Stimulated activated CD4-positive, alpha-beta T cell treated with anti-CD3 and anti-CD28 coated beads, Interleukin-15, amount 100 ng/mL, for 1 hour (primary cell): ENCODE data around the gene NAP1L1.

ENCODE experiments used
- DNase-seq, 2 donors: peaks; one replicate each; pipeline ENCODE4 v3.0.0-alpha.2; 2020; ENCODE audit warnings: low read depth in 1 of 2, low spot score in 1 of 2

Gene NAP1L1

DNA sequence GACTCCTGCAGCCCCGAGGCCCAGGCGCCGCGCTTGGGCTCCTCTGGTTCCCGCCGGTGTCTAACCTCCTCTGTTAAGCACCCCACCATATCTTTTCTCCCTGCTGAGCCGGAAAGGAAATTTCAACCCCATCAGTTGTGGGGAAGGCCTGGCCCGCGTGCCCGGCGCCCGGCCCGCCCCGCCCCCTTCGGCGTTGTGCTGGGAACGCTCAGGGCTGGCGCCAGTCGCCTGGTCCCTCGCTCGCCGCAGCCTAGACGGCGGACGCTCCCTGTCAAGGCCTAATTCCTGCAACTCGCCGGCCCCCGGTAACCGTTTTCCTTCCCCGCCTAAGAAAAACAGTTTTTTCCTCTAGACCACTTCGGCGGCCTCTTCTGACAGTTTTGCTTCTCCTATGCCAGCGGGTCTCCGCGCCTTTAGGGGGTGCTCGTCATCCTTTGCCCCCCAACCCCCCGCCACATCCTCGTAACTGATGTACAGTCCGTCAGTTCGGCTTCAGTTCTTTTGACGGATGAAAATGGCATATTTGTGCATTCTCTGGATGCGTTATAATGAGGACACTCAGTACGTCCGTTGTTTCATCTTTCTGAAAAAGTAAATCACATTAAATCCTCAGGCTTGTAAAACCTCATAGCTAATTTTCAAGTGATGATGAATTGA is 506 bp upstream of the NAP1L1 start:
- DNase-seq, result no peak

DNA sequence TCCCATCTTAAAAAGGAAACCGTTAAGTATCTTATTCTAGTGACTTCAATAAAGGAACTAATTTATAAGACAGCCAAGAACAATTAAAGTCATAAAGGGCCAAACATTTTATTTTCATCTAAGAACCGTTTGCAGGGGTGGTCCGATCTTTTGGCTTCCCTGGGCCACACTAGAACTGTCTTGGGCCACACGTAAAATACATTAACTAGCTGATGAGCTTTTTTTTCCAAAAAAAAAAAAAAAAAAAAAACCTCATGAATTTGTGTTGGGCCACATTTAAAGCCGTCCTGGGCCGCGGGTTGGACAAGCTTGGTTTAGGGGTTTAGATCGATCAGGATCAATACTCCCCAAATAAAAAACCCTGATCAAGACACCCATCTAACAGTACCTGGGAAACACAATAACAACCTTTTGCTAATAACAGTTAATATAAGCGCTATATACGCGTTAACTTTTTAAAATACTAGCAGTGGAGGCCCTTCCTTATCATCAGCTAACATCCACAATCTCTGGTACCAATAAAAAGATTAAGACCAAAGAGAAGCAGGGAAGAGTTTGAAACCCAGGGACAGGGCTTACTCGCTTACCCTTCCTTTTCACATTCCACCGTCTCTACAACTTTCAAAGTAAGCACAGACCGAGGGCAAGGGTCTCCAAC is 1.1 kb downstream of the NAP1L1 start:
- no peak for DNase-seq

DNA sequence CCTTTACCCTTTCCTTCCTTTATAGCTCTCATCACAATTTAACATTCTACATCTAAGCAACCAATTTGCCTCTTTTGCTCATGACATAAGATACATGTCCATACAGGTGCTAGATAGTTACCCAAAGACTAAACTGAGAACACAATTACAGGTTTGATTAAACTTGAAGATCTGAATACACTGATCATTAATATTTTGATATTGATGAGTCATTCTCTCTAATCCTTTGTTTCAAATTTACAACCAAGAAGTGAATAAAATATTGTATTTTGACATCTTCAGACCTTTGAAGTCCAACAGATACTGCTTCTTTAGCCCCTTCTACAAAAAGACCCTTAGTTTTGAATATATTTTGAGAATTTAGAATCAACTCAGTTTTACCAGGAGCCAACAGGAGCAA is 2.6 kb downstream of the NAP1L1 start:
- no peak for DNase-seq

DNA sequence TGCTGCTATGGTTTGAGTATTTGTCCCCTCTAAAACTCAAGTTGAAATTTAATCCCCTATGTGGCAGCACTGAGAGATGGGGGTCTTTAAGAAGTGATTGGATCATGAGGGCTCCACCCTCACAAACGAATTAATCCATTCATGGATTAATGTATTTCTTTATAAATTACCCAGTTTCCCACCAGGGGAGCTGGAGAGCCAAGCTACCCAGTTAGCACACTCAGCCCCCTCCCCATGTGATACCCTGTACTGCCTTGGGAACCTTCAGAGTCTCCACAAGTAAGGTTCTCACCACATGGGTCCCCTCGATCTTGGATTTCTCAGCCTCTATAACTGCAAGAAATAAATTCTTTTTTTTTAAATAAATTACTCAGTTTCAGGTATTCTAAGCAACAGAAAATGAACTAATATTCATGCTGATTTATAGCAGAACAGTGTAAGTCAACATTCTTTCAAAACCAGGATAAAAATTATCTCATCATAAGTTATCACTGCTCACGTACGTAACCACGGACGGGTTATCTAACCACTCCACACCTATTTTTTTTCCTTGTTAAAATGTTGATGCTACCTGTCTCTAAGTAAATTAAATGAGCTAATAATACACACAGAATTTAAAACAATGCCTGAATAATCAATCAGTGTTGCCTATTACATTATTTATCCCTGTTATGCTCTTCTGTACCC is 3.6 kb downstream of the NAP1L1 start:
- DNase-seq, result no peak

DNA sequence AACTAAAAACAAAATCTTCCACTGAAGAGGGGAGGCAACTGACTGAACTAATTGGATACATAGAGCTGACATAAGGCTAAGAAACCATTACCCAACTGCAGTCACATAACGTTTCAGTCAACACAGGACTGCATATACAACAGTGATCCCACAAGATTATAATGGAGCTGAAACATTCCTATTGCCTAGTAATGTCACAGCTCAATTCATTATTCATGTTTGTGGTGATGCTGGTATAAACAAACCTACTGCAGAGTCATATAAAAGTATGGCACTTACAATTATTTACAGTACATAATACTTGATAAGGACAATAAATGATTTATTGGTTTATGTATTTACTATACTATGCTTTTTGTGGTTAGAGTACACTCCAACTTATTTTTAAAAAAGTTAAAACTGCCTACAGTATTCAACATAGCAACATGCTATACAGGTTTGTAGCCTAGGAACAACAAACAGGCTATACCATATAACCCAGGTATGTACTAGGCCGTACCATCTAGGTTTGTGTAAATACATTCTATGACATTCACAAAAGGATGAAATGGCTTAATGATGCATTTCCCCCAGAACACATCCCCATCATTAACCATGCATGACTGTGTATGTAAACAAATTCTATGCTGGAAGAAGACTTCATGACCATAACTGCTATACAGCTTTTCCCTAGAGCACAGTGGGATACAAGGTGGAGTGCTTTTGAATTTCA is 4.3 kb downstream of the NAP1L1 start:
- DNase-seq, result no peak

DNA sequence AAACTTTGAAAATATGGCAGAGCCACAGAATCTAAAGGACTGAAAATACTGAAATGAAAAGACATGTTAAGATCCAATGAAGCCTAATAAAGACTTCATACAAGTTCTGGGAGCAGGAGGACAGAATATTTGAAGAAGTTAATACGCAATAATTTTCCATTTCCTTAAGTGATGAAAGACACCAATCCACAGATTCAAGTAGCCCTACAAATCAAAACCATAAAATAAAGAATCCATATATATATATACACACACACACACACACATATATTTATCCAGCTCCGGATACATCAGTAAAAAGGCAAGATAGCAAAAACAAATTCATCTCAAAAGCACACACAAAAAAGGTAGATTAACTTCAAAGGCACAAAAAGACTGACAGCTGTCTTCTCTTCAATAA is 5.7 kb downstream of the NAP1L1 start:
- no peak for DNase-seq

DNA sequence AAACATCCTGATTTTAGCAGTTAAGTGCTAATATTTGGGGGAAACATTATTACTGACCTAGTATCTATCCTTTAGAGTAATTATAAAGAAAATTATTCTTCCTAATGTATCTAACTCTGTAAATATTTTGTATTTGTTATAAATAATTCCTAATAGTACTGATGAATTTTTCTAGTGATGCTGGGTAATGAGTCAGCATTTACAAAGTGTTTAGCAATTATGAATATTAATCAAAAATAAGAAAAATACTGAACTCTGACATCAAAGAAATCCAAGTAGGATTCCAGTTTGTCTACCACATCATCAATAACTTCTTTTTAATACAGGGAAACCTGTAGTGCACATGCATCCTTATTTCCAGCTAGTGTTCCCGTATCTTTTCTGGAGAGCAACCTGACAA is 9.0 kb downstream of the NAP1L1 start:
- no peak for DNase-seq

DNA sequence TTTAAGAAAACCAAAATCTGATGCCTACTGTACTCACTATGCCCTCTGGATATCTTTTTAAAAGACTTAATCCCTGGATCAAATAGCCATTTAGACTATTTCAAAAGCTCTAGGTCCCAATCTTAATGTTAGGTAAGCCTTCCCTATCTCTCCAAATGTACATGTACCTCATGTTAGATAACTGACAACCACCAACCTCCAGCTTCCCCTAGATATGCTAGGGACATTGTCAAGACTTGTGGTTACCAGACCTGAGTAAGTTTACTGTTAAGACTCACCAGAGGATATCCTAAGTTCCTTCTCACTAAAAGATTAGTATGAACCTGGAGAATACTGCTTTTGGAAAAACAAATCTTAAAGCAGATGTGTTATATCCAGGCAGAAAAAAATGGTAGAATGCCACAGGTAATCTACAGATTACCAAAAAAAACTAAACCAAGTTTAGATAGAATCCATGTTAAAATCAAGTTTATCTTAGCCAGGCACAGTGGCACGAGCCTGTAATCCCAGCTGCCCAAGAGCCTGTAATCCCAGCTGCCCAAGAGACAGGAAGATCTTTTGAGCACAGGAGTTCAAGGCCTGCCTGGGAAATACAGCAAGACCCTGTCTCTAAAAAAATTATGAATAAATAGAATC is 9.7 kb downstream of the NAP1L1 start:
- DNase-seq, result no peak

DNA sequence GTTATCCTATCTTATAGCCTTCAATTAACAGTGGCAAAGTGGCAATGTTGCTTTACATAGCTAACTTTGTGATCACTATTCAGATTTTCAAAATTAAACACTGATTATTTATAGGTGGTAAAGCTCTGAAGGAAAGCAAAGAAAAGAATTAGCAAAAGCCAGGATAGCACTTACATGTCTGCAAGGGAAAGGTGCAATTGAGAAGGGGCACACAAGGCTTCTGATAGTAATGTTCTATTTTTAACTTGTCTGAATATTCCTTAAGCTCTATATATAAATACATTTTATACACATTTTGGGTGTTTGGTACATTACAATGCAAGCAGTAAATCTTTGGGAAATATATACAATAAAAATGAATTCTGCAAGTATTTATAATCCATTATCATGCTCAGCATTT is 10.9 kb downstream of the NAP1L1 start:
- DNase-seq, result no peak

DNA sequence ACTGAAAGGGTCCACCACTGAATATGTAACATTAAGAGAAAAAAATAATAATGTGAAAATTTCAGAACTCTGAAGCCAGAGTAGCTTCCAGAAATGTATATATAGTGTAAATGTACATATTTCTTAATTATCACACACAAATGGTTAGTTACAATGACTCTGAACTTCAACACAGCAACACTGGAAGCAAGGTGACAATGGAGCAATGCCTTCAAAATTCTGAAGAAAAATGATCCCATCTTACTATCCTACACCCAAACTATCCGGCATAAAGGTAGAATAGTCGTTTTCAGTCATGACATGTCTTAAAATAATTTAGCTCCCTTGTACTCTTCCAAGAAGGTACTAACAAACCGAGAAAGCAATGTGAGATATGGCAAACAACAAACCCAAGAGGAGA is 11.9 kb downstream of the NAP1L1 start:
- no peak for DNase-seq

DNA sequence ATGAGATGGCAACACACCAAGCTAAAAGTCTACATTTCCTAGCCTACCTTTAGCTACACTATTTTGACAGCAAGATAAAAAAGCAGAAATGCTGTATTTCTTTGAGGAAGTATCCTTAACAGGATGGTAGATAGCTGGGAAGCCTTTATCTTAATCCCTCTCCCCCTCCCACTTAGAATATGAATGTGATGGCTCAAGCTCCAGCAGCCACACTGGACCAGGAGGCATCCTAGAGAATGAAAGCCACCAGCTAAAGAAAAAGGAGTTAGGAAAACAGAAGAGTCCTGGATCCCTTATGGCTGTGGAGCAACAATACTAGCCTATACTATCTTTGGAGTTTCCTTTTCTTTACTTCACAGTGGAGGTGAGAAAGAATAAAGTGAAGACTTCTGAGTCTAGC is 15.1 kb downstream of the NAP1L1 start:
- DNase-seq, result no peak

DNA sequence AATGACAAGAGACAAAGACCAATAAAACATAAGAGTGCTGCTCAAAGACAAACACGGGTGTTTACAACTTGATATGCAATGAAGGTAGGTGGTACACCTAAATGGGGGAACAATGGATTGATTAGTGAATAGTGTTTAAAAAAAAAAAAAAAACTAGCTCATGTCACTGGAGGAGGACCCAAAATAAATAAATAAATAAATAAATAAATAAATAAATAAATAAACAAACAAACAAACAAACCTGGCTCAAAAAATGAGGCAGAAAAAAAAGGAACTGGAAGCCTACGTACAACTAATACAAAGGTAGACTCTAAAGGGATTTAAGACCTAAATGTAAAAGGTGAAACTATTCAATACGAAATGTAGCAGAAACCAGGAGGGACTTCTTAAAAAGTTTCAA is 18.6 kb downstream of the NAP1L1 start:
- no peak for DNase-seq

DNA sequence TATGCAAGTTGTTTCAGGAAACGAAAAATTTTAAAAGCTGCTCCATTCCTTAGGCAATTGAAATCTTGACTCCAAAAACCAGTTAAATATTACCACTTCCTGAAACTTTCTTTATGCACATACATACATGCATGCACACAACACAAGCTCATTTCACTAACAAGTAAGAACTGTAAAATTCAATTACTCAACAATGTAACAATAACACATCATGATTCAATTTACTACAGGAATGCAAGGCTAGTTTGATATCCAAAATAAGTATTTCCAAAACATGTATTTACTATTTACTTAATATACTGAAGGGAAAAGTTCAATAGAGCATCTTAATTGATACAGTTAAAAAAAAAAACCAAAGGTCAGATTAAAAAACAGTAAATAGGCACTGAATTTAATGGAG is 19.6 kb downstream of the NAP1L1 start:
- no peak for DNase-seq

DNA sequence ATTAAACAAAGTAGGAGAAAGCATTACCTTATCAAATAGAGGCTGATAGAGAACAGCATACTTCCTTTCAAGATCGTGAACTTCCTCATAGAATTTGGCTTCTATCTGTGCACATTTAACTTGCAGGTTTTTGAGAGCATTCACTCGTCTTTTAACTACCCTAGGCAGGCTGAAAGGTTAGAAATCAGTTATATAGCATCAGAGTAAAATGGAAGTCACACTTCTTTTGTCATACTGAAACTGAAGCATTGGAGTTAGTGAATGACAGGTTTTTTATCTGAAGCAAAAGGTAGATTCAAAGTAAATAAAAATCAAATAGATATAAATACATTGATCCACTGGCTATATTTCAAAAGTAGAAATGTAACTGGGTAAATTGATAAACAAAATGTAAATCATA is 24.4 kb downstream of the NAP1L1 start:
- no peak for DNase-seq

DNA sequence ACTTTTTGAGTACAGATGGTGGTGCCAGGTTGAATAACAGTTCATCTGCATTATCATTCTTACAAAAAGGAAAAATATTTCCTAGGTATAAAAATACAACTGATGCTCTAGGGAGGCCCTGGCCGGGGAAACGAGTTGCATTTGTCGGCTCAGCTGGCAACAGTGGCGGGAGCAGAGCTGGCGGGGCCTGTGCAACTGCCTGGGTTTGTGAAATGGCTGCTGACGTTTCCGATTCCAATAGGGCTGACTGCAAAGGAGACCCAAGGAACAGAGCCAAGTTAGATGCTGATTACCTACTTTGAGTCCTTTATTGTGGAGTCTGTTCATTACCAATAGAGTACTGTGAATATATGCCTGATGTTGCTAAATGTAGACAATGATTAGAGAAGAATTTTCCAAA is 27.2 kb downstream of the NAP1L1 start:
- no peak for DNase-seq

DNA sequence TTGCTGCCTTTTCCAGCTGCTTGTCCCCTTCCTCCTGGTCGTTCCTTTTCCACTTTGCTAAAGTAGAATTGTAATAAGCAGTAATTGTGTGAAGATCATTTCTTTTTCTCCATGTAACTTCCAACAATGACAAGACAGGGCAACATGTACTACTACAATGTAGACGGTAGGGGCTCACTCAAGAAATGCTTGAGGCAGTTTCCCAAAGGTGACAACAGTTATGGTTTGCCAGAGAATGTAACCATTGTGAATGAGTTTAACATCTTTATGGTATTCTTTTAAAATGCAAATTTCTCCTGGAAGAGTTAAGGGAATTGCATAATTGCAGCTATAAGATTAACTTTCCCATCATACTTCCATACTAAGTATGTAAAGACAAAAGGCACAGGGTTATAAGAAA is 29.1 kb downstream of the NAP1L1 start:
- no peak for DNase-seq

DNA sequence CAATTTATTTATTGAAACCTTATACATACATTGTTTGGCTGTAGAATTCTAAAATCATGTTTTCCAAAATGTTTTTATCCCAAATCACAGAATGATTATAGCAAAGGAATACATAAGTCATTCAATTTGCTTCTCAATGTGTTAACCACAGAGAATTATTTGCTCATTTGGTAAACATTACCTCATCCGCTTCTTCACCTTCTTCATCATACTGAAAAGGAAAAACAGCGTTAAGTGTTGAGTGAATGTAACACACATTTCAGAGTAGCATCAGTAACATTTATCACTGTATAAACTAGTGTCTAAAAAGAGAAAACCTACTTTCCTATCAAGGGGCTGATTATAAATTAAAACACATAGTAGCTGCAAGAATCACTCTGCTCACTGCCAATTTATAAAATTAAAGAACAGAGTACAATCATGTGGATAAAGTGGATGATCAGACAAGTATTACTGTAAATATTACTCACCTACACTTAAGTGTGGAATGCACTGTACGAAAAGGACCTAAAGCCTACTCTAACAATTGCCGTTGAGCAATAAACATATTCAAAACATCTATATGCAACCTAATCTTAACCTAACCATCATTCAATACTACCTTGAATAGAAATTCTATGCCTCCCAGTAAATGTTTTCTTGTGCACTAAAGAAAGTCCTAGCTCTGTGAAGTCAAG is 34.8 kb downstream of the NAP1L1 start:
- no peak for DNase-seq

DNA sequence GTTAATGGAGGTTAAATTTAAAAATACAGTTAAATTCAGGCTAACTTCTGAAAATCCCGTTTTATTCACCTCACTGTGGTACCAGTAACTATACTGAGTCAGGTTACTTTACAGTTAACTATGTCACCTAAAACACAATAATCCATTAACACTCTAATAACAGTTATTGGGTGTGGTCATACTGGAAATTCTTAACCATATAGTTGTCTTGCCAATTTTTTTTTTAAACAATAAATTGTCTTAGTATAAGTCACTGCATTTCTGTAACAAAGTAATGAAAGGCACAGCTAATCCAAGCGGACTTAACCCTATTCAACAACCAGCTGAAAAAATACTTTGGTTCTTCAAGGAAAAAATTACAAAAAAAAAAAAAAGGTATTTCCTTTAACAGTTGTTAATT is 36.7 kb downstream of the NAP1L1 start:
- DNase-seq, result no peak

DNA sequence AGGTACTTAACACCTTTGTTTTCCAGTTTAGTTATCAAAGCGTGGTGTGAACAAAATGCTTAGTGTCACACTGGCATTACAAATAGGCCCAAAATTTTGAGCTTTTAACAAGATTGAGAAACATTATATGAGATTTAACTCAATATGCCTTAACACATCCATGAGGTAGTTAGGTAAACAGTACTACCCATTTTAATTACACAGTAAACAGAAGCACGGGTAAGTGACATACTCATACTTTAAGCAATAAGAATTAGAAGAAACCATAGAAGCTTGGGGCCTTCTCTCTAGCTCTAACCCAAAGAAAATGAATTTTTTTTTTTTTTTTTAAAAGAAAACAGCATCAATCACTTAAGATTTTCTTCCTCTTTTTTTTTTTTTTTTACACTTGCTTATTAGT is 37.4 kb downstream of the NAP1L1 start:
- DNase-seq, result no peak

DNA sequence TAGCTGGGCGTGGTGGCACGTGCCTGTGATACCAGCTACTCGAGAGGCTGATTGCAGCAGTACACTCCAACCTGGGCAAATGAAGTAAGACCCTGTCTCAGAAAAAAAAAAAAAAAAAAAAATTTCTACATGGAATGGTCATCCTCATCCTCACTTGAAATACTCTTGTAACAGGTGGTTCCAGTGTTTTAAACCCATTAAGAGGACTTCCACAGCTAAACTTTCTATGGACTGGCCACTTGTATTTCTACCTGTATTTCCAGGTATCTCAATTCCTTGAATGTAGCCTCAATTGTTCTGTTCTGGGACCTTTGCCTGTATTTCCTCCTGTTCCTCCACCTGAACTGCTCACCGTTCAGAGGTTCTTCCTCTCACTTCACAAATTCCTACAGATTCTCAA is 41.1 kb downstream of the NAP1L1 start:
- no peak for DNase-seq

DNA sequence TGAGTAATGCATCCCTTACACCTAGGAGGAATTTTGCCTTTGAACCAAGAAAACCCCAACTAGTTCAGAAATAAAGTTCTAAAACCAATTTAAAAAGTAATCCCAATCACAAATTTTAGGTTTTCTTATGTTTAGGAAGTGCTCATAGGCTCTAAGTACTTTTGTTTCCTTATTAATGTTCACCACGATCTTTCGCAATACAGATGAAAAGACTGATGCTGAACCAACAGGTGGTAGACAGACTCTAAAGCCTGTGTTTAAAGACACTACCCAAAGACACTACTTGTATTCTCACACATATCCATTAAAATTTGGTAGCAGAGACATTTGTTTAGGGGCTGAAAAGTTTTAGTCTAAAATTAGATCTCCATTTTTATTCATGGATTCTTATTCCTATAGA is 42.3 kb downstream of the NAP1L1 start:
- DNase-seq, result no peak
